H9 (cell line): ENCODE data around the gene VWA5B1. TPM values are rescaled to one million over a fixed set of nuclear protein-coding genes. Genes with fewer than 3 reads are reported as not detected.

Experiments used
- DNase-seq: peaks from one replicate; pipeline ENCODE4 v3.0.0-alpha.2; 2017
- H2AFZ ChIP-seq: one replicate; pipeline ENCODE4 v1.6.1; 2013; ENCODE audit warnings: mild to moderate bottlenecking, low read length, control low read depth, moderate library complexity
- H2AK5ac ChIP-seq: 2 replicates; pipeline ENCODE4 v1.6.1; 2013; ENCODE audit warnings: low read length, control low read depth, mixed read lengths; ENCODE audit not compliant: insufficient read length
- H2BK120ac ChIP-seq: one replicate; pipeline ENCODE4 v1.6.1; 2013; ENCODE audit warnings: low read depth, mild to moderate bottlenecking, low read length, control low read depth, inconsistent platforms; ENCODE audit not compliant: poor library complexity, severe bottlenecking
- H2BK12ac ChIP-seq: 2 replicates; pipeline ENCODE4 v1.6.1; 2013; ENCODE audit warnings: low read length, control low read depth, mixed read lengths, low read depth; ENCODE audit not compliant: insufficient read length
- H2BK15ac ChIP-seq: 2 replicates; pipeline ENCODE4 v1.6.1; 2013; ENCODE audit warnings: low read depth, low read length, control low read depth
- H2BK20ac ChIP-seq: one replicate; pipeline ENCODE4 v1.6.1; 2013; ENCODE audit warnings: low read depth, mild to moderate bottlenecking, low read length, control low read depth, inconsistent platforms; ENCODE audit not compliant: poor library complexity, severe bottlenecking
- H2BK5ac ChIP-seq: 2 replicates; pipeline ENCODE4 v1.6.1; 2013; ENCODE audit warnings: low read length, control low read depth, mixed read lengths; ENCODE audit not compliant: insufficient read length
- H3K14ac ChIP-seq: 2 replicates; pipeline ENCODE4 v1.6.1; 2013; ENCODE audit warnings: low read length, control low read depth; ENCODE audit not compliant: insufficient read depth
- H3K18ac ChIP-seq: 2 replicates; pipeline ENCODE4 v1.6.1; 2013; ENCODE audit warnings: low read depth, mild to moderate bottlenecking, mixed read lengths, low read length, control low read depth; ENCODE audit not compliant: insufficient read length
- H3K23ac ChIP-seq: 2 replicates; pipeline ENCODE4 v1.6.1; 2013; ENCODE audit warnings: low read length, control low read depth, mixed read lengths, low read depth; ENCODE audit not compliant: insufficient read length
- H3K23me2 ChIP-seq: 2 replicates; pipeline ENCODE4 v1.6.1; 2013; ENCODE audit warnings: low read depth, mild to moderate bottlenecking, mixed read lengths, low read length, control low read depth; ENCODE audit not compliant: insufficient read length, poor library complexity, severe bottlenecking
- H3K27ac ChIP-seq: 2 replicates; pipeline ENCODE4 v1.5.1; 2013; ENCODE audit warnings: low read length, control low read depth, mixed read lengths, low read depth; ENCODE audit not compliant: insufficient read length
- H3K27me3 ChIP-seq: 2 replicates; pipeline ENCODE4 v1.6.1; 2013; ENCODE audit warnings: low read length, control low read depth, inconsistent platforms; ENCODE audit not compliant: insufficient read depth
- H3K4ac ChIP-seq: 2 replicates; pipeline ENCODE4 v1.6.1; 2013; ENCODE audit warnings: low read depth, mild to moderate bottlenecking, control low read depth, inconsistent platforms, low read length, moderate library complexity
- H3K4me1 ChIP-seq: 2 replicates; pipeline ENCODE4 v1.6.1; 2013; ENCODE audit warnings: low read length, control low read depth, inconsistent platforms; ENCODE audit not compliant: insufficient read depth
- H3K4me2 ChIP-seq: 2 replicates; pipeline ENCODE4 v1.6.1; 2013; ENCODE audit warnings: low read length, control low read depth, mixed read lengths; ENCODE audit not compliant: insufficient read length, insufficient read depth
- H3K56ac ChIP-seq: 2 replicates; pipeline ENCODE4 v1.6.1; 2013; ENCODE audit warnings: low read depth, mild to moderate bottlenecking, mixed read lengths, low read length, control low read depth; ENCODE audit not compliant: insufficient read length
- H3K79me1 ChIP-seq: 2 replicates; pipeline ENCODE4 v1.6.1; 2013; ENCODE audit warnings: low read depth, mild to moderate bottlenecking, moderate library complexity, low read length, control low read depth, inconsistent platforms; ENCODE audit not compliant: insufficient read depth, poor library complexity, severe bottlenecking
- H3K79me2 ChIP-seq: 2 replicates; pipeline ENCODE4 v1.6.1; 2013; ENCODE audit warnings: low read length, control low read depth, inconsistent platforms; ENCODE audit not compliant: insufficient read depth
- H3K9ac ChIP-seq: 2 replicates; pipeline ENCODE4 v1.6.1; 2013; ENCODE audit warnings: low read length, control low read depth, mixed read lengths; ENCODE audit not compliant: insufficient read length; ENCODE audit errors: extremely low read depth
- H3K9me3 ChIP-seq: one replicate; pipeline ENCODE4 v1.6.1; 2013; ENCODE audit warnings: low read depth, low read length, inconsistent platforms; ENCODE audit not compliant: control insufficient read depth
- H3T11ph ChIP-seq: one replicate; pipeline ENCODE4 v1.6.1; 2013; ENCODE audit warnings: mild to moderate bottlenecking, low read length, control low read depth, inconsistent platforms
- H4K20me1 ChIP-seq: one replicate; pipeline ENCODE4 v1.6.1; 2013; ENCODE audit not compliant: control insufficient read depth, insufficient read length, insufficient read depth
- H4K5ac ChIP-seq: 2 replicates; pipeline ENCODE4 v1.6.1; 2013; ENCODE audit warnings: low read depth, mild to moderate bottlenecking, mixed read lengths, low read length, control low read depth; ENCODE audit not compliant: insufficient read length
- H4K8ac ChIP-seq: replicated peaks from 2 replicates; pipeline ENCODE4 v1.6.1; 2013; ENCODE audit warnings: low read length, control low read depth, mixed read lengths, low read depth; ENCODE audit not compliant: insufficient read length
- H4K91ac ChIP-seq: 2 replicates; pipeline ENCODE4 v1.6.1; 2013; ENCODE audit warnings: low read depth, mild to moderate bottlenecking, moderate library complexity, mixed read lengths, low read length, control low read depth; ENCODE audit not compliant: insufficient read length
- H3K27ac Mint-ChIP-seq, 3 experiments: 2 replicates in 2 of 3; 3 replicates in 1 of 3; pipeline ENCODE4 v1.8.0; 2020 to 2021; ENCODE audit warnings: mixed read lengths in 3 of 3, mild to moderate bottlenecking in 1 of 3, moderate library complexity in 1 of 3
- H3K27me3 Mint-ChIP-seq: 2 replicates; pipeline ENCODE4 v1.8.0; 2021; ENCODE audit warnings: low read depth, mild to moderate bottlenecking, moderate library complexity, mixed read lengths
- H3K36me3 Mint-ChIP-seq, 3 experiments: 2 replicates in 2 of 3; 3 replicates in 1 of 3; pipeline ENCODE4 v1.8.0; 2020 to 2021; ENCODE audit warnings: low read depth in 3 of 3, mixed read lengths in 3 of 3; ENCODE audit not compliant: insufficient read depth in 1 of 3
- H3K4me1 Mint-ChIP-seq, 2 experiments: 2 replicates each; pipeline ENCODE4 v1.8.0; 2020; ENCODE audit warnings: mixed read lengths in 2 of 2
- H3K4me3 Mint-ChIP-seq, 2 experiments: 2 replicates in 1 of 2; 3 replicates in 1 of 2; pipeline ENCODE4 v1.8.0; 2020 to 2021; ENCODE audit warnings: mild to moderate bottlenecking in 2 of 2, mixed read lengths in 2 of 2, moderate library complexity in 1 of 2
- H3K9me3 Mint-ChIP-seq, 2 experiments: 2 replicates in 1 of 2; 3 replicates in 1 of 2; pipeline ENCODE4 v1.8.0; 2020; ENCODE audit warnings: mild to moderate bottlenecking in 2 of 2, mixed read lengths in 2 of 2, moderate library complexity in 1 of 2
- CTCF ChIP-seq: fragments of 200-600 bp; sonication (generic); conservative IDR thresholded peaks from 3 replicates; pipeline ENCODE4 v1.8.0; 2021; ENCODE audit warnings: antibody characterized with exemption, mild to moderate bottlenecking
- WGBS: extraction: QIAGEN DNeasy Blood & Tissue Kit; methylation state at CpG from one replicate; pipeline ENCODE4 v1.1.7; 2013; ENCODE audit warnings: missing lambda C conversion rate, low lambda C conversion rate, mixed read lengths; ENCODE audit not compliant: insufficient read length; ENCODE audit errors: extremely low coverage; 5-methylcytosine and 5-hydroxymethylcytosine counted together
- total RNA-seq: library from RNA; stranded (reverse); gene quantifications from 2 replicates; pipeline ENCODE4 v1.2.1, GENCODE V29; 2021

The VWA5B1 gene
- total RNA-seq, 1 experiment from 2014 or later, result not detected

DNA sequence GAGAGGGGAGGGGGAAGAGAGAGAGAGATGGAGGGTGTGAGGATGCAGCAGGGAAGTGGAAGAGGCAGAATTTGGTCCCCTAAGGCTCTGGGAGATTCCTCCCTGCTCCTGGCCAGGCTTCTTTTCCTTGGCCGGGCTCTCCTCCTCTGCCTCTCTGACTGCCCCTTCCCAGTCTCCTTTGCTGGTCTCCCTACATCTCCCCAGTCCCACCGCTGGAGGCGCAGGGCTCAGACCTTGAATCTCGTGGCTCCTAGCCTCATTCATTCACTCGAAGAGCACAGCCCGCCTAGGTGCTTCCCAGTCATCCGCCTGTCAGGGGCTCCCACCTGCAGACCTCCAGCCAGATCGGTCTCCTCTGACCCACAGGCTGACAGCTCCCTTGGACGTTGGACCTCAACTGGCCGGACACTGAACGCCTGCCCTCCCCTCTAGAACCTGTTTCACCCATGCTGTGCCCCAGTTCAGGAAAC, 76.5 kb downstream of the VWA5B1 start:
- H3K9me3 ChIP-seq, result no peaks in the 10 kb centered on the region
- no peak overlapping the region for H4K8ac ChIP-seq
- no peak overlapping the region for H3T11ph ChIP-seq
- WGBS, result no CpG with 5 or more reads among the region's 11 CpGs
- H3K4me2 ChIP-seq, result peak overlapping the region; percentile 45
- Mint-ChIP-seq H3K36me3 (no peaks in the 10 kb centered on the region; a peak in 1 of 7 replicates), H3K27me3 (peaks cover 93% of the 10 kb centered on the region), H3K9me3 (no peaks in the 10 kb centered on the region; a peak in 2 of 5 replicates), H3K27ac (no peak overlapping the region), H3K4me1 (peaks cover 0 to 12% of the 10 kb centered on the region in 2 experiments; a peak in 2 of 4 replicates), H3K4me3 (peak overlapping the region; percentile 59 to 80)
- no peak overlapping the region for H2AFZ ChIP-seq
- no peak overlapping the region for H4K5ac ChIP-seq
- no peaks in the 10 kb centered on the region for H4K20me1 ChIP-seq
- no peak overlapping the region for H3K56ac ChIP-seq
- H3K14ac ChIP-seq, result no peak overlapping the region
- peaks cover 17% of the 10 kb centered on the region; the same call in 1 of the 2 replicates for H3K27me3 ChIP-seq
- H4K91ac ChIP-seq, result no peak overlapping the region
- H3K4ac ChIP-seq, result no peak overlapping the region
- H2BK120ac ChIP-seq, result no peak overlapping the region
- H3K27ac ChIP-seq, result no peak overlapping the region
- no peak overlapping the region for H2BK5ac ChIP-seq
- H3K18ac ChIP-seq, result no peak overlapping the region
- peaks cover 12% of the 10 kb centered on the region for H3K23me2 ChIP-seq
- H2BK12ac ChIP-seq, result no peak overlapping the region
- no peak overlapping the region for H3K23ac ChIP-seq
- no peaks in the 10 kb centered on the region for H3K79me2 ChIP-seq
- no peak overlapping the region for H2BK20ac ChIP-seq
- TF ChIP-seq CTCF, result peak; percentile 79
- no peak overlapping the region for H3K9ac ChIP-seq
- no peaks in the 10 kb centered on the region for H3K79me1 ChIP-seq
- DNase-seq, result peak; percentile 86
- no peak overlapping the region for H2BK15ac ChIP-seq
- H2AK5ac ChIP-seq, result no peak overlapping the region
- no peaks in the 10 kb centered on the region for H3K4me1 ChIP-seq
